ENCODE results near the gene LYPD6B.

The LYPD6B gene, protein sequence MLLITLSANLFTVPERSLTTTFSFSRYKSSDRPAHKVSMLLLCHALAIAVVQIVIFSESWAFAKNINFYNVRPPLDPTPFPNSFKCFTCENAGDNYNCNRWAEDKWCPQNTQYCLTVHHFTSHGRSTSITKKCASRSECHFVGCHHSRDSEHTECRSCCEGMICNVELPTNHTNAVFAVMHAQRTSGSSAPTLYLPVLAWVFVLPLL

GRCh38 chr2:149038442-149039212, at the start of gene LYPD6B:
Gene LYPD6B (plus strand): TSS chr2:149038699. CDS start chr2:149130949, 92,250 bp downstream.
- no peak for DNase-seq

- DNase-seq: peak; percentile 40
These were observed 48.5 kb upstream of the LYPD6B start for GRCh38 chr2:148989882-148990493.

GRCh38 chr2:148990968-148991367, 47.5 kb upstream of the LYPD6B start:
- no peak for DNase-seq

DNA sequence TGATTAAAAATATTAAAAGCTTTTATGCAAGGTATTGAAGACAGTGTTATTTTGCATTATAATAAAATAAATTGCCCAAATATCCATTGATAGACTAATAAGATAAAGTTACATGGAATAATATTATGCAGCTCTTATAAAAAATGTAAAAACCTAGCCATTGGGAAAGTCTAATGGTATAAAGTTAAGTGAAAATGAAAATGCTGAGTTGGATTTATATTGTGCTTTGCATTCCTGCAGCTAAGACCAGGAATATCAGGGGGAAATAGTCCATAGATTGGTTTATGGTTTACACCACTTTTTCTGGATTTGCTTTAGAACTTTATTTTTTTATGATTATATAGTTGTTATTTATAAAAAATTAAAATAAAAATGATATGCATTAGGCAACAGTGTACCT, 46.1 kb upstream of the LYPD6B start:
- no peak for DNase-seq

DNA sequence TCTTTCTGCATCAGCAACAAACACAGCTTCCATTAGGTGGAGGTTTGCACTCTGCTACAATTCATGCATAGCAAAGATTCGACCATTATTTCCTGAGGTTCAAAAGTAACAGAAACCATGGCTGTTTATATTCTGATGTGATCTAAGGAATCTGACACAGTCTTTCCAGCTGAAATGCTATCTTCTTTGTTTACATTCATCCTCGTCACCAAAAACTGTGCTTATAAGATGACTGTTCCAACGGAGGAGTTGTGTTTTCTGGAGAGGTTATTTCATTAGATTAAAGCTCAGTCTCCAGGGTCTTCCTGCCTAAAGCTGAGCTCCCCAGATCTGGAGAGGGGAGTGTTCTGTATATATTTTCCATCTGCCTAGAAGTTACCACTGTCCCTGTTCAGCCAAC, 45.1 kb upstream of the LYPD6B start:
- DNase-seq: no peak

DNA sequence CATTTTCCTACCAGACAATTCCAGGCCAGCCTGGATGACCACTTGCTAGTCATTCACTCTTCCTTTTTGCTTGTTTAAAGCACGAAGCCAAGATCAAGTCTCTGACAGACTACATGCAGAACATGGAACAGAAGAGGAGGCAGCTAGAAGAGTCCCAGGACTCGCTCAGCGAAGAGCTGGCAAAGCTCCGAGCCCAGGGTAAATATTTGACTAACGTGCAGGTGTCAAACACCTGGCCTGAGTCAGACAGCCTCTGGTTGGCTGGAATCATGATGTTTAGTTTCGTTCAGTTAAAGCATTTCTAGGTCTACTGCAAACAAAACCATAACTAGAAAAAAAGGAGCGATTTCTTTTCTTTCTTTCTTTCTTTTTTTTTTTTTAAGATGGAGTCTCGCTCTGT, 44.2 kb upstream of the LYPD6B start:
- no peak for DNase-seq

GRCh38 chr2:148996805-148997204, 41.7 kb upstream of the LYPD6B start:
- DNase-seq: no peak

DNA sequence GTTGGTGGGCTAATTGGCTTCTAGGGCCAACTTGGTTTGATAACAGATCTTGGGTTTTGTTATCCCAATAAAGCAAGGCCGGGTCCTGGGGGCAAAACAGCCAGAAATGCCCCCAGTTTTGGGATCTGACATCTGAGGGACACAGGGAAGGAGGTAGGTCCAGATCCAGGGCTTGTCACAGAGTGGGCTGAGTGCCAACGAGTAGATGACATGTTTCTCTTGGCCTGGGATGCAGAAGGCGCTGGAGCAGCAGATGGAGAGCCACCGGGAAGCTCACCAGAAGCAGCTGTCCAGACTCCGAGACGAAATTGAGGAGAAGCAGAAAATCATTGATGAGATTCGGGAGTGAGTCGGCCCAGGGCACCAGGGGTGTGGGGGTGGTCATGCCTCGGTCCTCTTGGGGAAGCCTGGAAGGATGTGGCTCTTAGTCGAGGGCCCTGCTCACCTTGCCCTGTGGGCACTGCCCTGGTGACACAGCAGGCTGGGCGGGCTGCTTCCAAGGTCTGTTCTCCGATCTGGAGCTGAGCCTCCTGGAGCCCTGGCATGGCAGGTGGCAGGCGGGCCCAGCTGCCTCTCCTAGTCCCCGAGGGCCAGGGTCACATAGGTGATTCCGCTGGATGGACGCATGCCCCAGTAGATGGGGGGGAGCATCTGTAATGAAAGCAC, 40.2 kb upstream of the LYPD6B start:
- DNase-seq: no peak

DNA sequence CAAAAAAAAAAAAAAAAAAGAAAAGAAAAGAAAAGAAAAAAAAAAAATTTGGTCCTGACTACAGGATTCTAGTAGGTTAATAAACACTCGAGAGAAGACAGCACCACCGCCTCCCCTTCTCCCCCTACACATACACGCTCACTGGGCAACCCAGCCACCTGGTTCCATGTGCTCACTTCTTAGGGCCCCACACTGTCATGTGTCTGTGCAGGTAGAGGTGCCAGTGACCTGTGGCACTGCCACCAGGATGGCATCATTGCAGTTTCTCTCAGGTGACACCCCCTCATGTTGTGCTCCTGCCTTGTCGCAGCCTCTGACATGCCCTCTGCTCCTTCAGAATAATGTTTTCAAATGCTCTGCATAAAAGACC, 39.7 kb upstream of the LYPD6B start:
- no peak for DNase-seq

- DNase-seq: no peak
These were observed 39.0 kb upstream of the LYPD6B start for GRCh38 chr2:148999451-148999921.

GRCh38 chr2:149000158-149000938, 38.2 kb upstream of the LYPD6B start:
- no peak for DNase-seq

DNA sequence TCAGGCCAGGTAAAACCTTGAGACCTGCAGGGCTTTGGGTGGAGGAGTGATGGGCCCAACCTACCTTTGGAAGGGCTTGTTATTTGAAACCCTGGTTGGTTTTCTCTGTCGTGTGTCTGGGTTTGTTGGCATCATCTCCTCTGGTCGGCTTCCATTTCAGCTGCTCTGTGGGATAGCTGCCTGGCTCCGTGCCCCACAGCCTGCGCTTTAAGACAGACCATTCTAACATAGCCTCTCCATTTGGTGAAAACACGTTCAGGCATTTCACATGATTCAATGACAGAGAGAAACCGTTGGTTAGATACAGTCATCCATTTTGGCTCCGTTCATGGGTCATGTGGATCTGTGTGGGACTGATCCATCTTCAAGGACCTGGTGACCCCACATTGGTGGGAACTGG, 37.0 kb upstream of the LYPD6B start:
- DNase-seq: no peak

- no peak for DNase-seq
These were observed 36.1 kb upstream of the LYPD6B start for GRCh38 chr2:149002378-149002890.

DNA sequence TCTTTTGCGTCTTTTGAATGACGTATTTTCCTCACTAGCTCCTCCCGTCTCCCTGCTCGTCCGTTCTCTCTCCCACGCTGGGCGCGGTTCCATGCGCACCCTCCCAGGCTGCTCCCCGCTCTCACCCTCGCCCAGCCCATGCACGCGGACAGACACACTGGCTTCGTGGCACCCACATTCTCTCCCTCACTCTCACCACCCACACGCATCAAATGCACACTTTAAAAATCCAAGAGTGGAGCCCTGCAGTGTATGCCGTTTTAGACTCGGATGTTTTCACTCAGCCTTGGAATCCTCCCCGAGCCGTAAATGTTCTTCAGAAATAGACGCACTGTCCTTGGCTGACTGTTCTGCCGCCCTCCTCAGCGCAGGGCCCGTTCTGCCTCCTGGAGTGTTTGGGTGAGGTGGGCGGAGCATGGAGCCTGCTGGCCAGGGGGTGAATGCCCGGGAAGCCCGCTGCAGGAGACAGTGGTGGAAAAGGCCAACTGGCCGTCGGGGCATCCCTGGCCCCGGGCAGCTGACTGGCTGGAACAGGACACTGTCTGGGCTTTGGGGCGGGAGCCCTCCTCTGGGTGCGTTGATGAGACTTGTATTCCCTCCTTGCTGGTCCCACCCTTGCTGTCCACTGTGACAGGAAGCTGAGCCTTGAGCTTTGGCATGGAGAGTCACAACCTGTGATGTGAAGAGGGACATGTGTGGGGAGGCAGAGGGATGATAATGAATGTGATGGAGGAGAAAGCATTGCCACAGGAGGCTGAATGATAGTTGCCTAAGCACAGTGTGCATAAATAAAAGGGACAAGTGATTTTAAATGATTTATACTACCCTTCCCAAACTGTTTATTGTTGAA, 35.4 kb upstream of the LYPD6B start:
- DNase-seq: no peak

- DNase-seq: no peak
These were observed 33.7 kb upstream of the LYPD6B start for GRCh38 chr2:149004836-149005235.

GRCh38 chr2:149005471-149006077, 32.9 kb upstream of the LYPD6B start:
- no peak for DNase-seq

DNA sequence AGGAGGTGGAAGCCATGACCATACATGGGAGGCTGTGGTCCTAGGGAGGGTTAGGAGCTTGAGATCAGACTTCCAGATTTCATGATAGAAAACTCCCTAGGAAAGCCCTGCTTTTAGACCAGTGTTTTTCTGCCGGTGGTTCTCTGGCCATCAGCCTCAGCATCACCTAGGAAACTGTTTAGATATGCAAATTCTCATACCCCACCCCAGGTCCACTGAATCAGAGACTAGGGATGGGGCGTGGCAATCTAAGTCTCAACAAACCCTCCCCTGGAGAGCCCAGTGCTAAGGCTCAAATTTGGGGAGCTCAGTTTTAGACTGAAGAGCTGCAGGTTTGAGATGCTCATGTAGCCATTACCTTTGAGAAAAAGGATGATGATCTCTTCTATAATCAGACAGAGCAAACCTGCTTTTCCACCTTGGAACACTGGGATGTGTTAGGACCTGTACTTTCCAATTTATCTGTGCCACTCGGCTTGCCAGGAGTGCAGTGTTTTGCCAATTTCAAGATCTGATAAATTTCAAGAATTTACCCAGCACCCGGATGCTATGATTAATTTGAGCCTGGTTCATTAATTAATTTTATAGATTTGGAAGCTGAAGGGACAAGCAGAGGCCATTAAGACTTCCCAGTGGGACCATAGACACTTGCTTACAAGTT, 31.5 kb upstream of the LYPD6B start:
- DNase-seq: no peak

GRCh38 chr2:149008381-149008780, 30.1 kb upstream of the LYPD6B start:
- no peak for DNase-seq

DNA sequence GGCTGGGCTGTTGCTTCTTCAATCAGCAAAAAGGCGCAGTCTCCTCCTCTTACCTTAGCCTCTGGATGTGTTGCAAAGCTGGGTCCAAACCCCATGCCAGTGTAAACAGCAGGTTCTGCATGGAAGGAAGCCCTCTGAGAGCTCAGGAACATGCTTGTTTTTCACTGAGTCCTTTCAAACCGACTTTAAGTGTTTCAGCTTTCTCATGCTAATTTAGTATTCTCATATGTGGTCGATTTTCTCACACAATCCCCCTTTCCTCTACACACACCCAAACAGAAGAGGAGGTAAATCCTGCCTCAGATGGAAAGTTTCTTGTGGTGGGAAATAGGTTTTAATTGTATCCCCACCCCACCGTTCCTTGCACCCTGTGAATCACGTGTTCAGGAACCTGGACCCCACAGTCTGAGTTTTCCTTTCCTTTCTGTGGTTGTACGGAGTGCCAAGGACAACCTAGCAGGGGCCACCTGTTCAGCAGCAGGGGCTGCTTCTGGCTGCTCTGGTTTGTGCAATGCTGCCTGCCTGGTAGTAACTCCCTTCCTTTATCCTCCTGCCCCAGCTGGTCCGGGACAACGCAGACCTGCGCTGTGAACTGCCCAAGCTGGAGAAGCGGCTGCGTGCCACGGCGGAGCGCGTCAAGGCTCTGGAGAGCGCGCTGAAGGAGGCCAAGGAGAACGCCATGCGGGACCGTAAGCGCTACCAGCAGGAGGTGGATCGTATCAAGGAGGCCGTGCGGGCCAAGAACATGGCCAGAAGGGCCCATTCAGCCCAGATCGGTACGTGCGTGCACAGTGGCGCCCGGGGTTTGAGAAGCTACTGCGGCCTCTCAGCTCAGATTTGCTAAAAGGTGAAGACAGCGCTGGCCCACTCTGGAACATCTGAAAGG, 28.7 kb upstream of the LYPD6B start:
- DNase-seq: no peak

Measured in activated naive CD4-positive, alpha-beta T cell treated with Interleukin-2 at 50 U/mL for 16 hours (primary cell).